ENCODE measurements around the gene FBLN1. TPM values are rescaled to one million over a fixed set of nuclear protein-coding genes. Genes with fewer than 3 reads are reported as not detected.

FBLN1 gene
- total RNA-seq, 4 donors from 2014 or later: 65.0 to 194 (median 136) TPM

DNA sequence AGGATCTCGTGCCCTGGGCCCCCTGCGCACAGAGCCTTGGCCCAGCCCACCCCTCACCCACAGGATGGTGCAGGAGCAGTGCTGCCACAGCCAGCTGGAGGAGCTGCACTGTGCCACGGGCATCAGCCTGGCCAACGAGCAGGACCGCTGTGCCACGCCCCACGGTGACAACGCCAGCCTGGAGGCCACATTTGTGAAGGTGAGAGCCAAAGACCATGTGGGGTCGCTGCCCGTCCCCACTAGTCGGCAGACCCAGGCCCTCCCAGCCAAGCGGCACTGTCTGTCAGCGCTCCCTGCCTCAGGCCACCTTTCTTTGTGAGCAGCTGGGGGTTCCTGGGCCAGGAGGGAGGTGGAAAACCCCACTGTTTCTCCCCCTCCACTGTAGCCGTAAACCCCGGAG, 22.8 kb downstream of the FBLN1 start:
- TF ChIP-seq, protein P1, sequence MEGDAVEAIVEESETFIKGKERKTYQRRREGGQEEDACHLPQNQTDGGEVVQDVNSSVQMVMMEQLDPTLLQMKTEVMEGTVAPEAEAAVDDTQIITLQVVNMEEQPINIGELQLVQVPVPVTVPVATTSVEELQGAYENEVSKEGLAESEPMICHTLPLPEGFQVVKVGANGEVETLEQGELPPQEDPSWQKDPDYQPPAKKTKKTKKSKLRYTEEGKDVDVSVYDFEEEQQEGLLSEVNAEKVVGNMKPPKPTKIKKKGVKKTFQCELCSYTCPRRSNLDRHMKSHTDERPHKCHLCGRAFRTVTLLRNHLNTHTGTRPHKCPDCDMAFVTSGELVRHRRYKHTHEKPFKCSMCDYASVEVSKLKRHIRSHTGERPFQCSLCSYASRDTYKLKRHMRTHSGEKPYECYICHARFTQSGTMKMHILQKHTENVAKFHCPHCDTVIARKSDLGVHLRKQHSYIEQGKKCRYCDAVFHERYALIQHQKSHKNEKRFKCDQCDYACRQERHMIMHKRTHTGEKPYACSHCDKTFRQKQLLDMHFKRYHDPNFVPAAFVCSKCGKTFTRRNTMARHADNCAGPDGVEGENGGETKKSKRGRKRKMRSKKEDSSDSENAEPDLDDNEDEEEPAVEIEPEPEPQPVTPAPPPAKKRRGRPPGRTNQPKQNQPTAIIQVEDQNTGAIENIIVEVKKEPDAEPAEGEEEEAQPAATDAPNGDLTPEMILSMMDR (IDR thresholded peaks at IDR 0.05; ENCODE audit: low read depth): no peak

DNA sequence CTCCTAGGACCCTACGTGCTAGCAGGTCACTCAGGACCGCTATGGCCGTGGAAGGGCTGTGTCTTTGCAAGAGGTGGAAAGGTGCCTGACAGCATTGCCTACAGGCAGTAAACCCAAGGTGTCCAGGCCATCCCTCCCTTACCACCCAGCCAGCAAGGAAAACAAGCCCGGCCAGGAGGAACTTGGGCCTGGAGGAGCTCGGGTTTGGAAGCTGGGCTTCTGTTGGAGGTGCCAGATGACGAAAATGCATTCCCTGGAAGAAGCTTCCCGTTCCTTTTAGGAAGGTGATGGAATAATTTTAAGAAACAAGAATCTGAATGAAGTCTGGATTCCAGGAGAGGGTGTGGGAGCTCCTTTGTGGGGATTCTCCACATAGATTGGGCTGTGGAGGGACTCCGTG, 23.6 kb downstream of the FBLN1 start:
- TF ChIP-seq, protein P1 (IDR thresholded peaks at IDR 0.05; ENCODE audit: low read depth): no peak

DNA sequence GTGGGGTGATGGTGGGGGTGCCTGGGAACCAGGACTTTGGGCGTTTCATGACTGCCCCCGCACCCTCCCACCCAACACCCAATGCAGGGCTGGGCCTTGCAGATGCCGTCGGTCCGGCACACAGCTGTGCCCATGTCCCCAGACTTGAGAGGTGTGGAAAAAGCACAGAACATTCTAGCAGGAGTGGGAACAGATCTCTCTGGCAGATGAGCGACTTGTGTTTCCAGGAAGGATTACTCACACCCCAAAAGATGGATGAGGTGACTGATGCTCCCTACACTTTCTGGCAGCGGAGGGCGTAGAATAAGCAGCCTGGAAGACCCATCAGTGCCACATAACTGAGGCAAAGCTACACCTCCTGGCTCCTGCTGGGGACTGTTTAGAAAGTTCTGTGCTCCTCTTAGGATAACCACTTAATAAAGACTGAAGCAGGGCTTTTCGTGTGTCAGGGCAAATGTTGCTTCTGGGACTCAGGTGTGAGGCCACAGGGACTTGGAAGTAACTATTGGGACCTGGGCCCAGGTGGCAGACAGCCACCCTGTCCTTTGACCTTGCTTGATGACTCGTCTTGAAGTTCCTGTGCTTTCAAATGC, 24.2 kb downstream of the FBLN1 start:
- TF ChIP-seq, protein P1 (IDR thresholded peaks at IDR 0.05; ENCODE audit: low read depth): no peak

DNA sequence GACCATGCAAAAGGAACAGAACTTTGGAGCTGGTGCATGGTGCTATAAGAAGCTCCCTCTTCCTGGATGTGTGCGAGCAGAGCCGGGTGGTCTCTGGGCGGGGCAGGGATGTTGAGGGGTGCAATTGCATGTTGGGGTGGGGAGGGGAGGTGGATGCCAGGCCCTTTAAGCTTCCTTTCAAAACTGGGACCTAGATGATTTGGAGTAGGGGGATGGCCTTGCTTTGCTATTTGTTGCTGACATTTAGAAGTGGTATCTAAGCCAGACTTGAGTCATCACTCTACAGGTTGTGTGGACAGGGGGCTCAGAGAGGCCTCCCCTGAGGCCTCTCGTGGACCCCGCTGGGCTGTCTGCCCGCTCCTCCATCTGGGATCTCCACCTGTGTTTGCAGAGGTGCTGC, 24.8 kb downstream of the FBLN1 start:
- TF ChIP-seq, protein P1 (IDR thresholded peaks at IDR 0.05; ENCODE audit: low read depth): no peak

DNA sequence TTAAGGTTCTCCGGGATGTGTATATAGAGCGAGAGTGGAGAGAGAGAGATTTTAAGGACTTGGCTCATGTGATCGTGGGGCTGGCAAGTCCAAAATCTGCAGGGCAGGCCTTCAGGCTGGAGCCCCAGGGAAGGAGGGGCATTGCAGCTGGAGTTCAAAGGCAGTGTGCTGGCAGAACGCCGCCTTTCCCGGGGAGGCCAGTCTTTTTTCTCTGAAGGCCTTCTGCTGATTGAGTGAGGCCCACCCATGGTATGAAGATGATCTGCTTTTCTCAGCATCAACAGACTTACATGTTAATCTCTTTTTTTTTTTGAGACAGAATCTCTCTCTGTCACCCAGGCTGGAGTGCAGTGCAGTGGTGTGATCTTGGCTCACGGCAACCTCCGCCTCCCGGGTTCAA, 25.4 kb downstream of the FBLN1 start:
- TF ChIP-seq, protein P1 (IDR thresholded peaks at IDR 0.05; ENCODE audit: low read depth): no peak

DNA sequence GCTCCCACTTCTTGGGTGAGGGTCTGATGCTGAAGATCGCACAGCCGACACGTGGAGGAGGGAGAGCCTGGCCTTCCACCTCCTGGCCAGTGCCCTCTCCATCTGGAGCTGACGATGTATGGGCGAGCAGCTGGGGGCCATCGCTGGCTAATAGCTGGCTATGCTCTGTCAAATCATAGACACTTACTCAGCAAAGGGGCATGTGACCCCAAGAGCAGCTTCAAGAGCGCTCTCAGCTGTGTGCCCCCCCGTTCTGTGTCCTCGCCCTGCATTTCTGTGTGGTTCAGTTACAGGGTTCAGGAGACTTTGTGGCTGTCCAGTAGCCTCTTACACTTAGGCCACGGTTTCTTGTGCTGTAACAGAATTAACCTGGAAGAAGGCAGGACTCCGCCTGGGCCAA, 26.4 kb downstream of the FBLN1 start:
- TF ChIP-seq, protein P1 (IDR thresholded peaks at IDR 0.05; ENCODE audit: low read depth): no peak

DNA sequence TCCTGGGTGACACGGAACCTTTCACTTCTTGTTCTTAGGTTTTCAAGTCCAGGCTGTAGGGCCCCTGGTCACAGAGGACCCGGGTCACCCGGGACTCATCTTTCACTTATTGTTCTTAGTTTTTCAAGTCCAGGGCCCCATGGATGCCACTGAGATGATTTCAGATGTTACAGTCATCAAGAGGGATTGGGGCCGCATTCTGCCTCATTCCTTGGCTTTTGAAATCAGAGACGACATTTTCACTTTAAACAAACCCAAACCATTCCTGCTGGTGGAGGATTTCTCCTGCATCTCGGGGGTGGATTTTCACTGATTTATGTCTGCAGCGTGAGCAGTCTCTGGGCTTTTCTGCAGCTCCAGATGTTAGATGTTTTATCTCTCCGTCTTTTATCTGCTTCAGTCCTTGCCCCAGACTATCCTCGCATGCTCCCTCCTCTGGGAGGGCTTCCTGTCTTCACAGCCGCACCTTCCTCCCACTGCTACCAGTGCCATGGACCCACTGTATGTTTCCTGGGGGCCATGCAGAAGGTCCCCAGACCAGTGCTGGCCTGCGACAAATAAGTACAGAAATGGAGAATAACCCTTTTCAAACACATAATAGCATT, 27.4 kb downstream of the FBLN1 start:
- TF ChIP-seq, protein P1 (IDR thresholded peaks at IDR 0.05; ENCODE audit: low read depth): no peak
